ENCODE results near the gene RAB9B. TPM values are rescaled to one million over a fixed set of nuclear protein-coding genes. Genes with fewer than 3 reads are reported as not detected.

The RAB9B gene
- 0.33 and 0.34 TPM in 2 replicates for total RNA-seq

- Histone ChIP-seq H3K36me3 (ENCODE audit: control insufficient read depth, insufficient read depth, low read length) (no peaks in the 10 kb centered on the region), H3K4me3 (ENCODE audit: low read depth, low read length) (peak within 1 kb of the TSS; percentile 57), H3K27me3 (ENCODE audit: control insufficient read depth, insufficient read depth, low read length) (peaks cover 3% of the 10 kb centered on the region)
- no peak for DNase-seq (ENCODE audit: low read depth)
- no peak for TF ChIP-seq CTCF (IDR thresholded peaks at IDR 0.05; ENCODE audit: insufficient read depth, low read length, poor library complexity, severe bottlenecking)
These were observed at the start of gene RAB9B for GRCh38 chrX:103831803-103832544. Gene RAB9B, minus strand, starts transcription at chrX:103832257. Its CDS starts 6,473 bp downstream, at chrX:103825784.

GRCh38 chrX:103879339-103879738, 47.3 kb upstream of the RAB9B start:
- DNase-seq (ENCODE audit: low read depth), result peak; percentile 14
- no peaks in the 10 kb centered on the region for H3K36me3 ChIP-seq (ENCODE audit: control insufficient read depth, insufficient read depth, low read length)
- H3K4me3 ChIP-seq (ENCODE audit: low read depth, low read length), result no peak overlapping the region
- no peaks in the 10 kb centered on the region for H3K27me3 ChIP-seq (ENCODE audit: control insufficient read depth, insufficient read depth, low read length)
- TF ChIP-seq CTCF (IDR thresholded peaks at IDR 0.05; ENCODE audit: insufficient read depth, low read length, poor library complexity, severe bottlenecking), result no peak

- no peak overlapping the region for H3K4me3 ChIP-seq (ENCODE audit: low read depth, low read length)
- peak; percentile 52 for DNase-seq (ENCODE audit: low read depth)
These were observed 46.5 kb upstream of the RAB9B start for GRCh38 chrX:103878466-103879122.

GRCh38 chrX:103877571-103877970, 45.5 kb upstream of the RAB9B start:
- no peak for DNase-seq (ENCODE audit: low read depth)
- Histone ChIP-seq H3K36me3 (ENCODE audit: control insufficient read depth, insufficient read depth, low read length) (no peaks in the 10 kb centered on the region), H3K4me3 (ENCODE audit: low read depth, low read length) (no peak overlapping the region), H3K27me3 (ENCODE audit: control insufficient read depth, insufficient read depth, low read length) (no peaks in the 10 kb centered on the region)
- TF ChIP-seq CTCF (IDR thresholded peaks at IDR 0.05; ENCODE audit: insufficient read depth, low read length, poor library complexity, severe bottlenecking), result no peak

More at GRCh38 chrX:103878466-103879122, 46.5 kb upstream of the RAB9B start:
- Histone ChIP-seq H3K27me3 (ENCODE audit: control insufficient read depth, insufficient read depth, low read length) (no peaks in the 10 kb centered on the region), H3K36me3 (ENCODE audit: control insufficient read depth, insufficient read depth, low read length) (no peaks in the 10 kb centered on the region)
- TF ChIP-seq CTCF (IDR thresholded peaks at IDR 0.05; ENCODE audit: insufficient read depth, low read length, poor library complexity, severe bottlenecking), result no peak

- no peak for DNase-seq (ENCODE audit: low read depth)
- Histone ChIP-seq H3K36me3 (ENCODE audit: control insufficient read depth, insufficient read depth, low read length) (no peaks in the 10 kb centered on the region), H3K4me3 (ENCODE audit: low read depth, low read length) (no peak overlapping the region), H3K27me3 (ENCODE audit: control insufficient read depth, insufficient read depth, low read length) (no peaks in the 10 kb centered on the region)
- TF ChIP-seq CTCF (IDR thresholded peaks at IDR 0.05; ENCODE audit: insufficient read depth, low read length, poor library complexity, severe bottlenecking), result no peak
These were observed 33.0 kb upstream of the RAB9B start for GRCh38 chrX:103864886-103865534.

Data from kidney epithelial cell (primary cell).